Breast epithelium (tissue), 3 donors: Measurements from ENCODE around the gene RNF187.

Experiments
- POLR2A ChIP-seq: fragments of 450-650 bp; IDR thresholded peaks from one replicate; pipeline ENCODE4 v1.6.1; 2016; ENCODE audit warnings: antibody characterized with exemption, mild to moderate bottlenecking, moderate library complexity
- POLR2AphosphoS5 ChIP-seq, 3 donors: sonication (generic); formaldehyde crosslinking; IDR thresholded peaks; one replicate each; pipeline ENCODE4 v1.6.1; 2017; ENCODE audit warnings: antibody characterized with exemption in 3 of 3
- TF ChIP-seq, protein P1 (sequence below), 3 donors: fragments of 450-650 bp; IDR thresholded peaks; one replicate each; pipeline ENCODE4 v1.5.1; 2016 to 2017; ENCODE audit warnings: antibody characterized with exemption in 3 of 3, mild to moderate bottlenecking in 3 of 3, moderate library complexity in 3 of 3

DNA sequence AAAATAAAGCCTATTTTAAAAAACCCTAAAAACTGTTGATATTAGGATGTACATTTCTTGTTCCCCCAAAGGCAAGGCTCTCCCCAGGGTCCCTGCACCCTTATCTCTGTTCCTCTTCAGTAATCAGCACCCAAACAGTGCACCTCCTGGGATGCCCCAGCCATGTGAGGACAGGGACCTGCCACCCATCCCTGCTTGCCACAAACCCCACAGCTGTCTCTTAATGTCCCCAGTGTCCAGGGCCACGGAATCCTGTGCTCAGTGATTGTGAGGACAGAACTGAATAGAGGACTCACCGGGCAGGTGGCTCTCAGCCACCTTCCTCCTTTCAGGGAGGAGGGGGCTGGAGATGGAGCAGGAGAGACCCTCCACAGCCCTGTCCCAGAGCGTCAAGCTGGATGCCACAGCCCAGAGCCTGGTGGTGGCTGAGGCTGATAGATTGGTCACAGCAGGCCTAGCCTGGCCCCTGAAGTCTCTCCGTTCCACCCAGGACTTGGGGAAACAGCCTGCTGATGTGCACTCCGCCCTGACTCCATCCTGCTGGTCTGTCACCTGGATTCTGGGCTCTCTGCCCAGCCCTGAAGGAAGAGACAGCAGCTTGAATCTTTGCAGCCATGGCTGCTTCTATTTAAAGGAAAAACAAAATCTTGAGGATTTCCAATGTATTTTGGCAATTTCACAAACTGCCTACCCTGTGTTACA lies 23.1 kb downstream of the RNF187 start:
- TF ChIP-seq, protein P1, sequence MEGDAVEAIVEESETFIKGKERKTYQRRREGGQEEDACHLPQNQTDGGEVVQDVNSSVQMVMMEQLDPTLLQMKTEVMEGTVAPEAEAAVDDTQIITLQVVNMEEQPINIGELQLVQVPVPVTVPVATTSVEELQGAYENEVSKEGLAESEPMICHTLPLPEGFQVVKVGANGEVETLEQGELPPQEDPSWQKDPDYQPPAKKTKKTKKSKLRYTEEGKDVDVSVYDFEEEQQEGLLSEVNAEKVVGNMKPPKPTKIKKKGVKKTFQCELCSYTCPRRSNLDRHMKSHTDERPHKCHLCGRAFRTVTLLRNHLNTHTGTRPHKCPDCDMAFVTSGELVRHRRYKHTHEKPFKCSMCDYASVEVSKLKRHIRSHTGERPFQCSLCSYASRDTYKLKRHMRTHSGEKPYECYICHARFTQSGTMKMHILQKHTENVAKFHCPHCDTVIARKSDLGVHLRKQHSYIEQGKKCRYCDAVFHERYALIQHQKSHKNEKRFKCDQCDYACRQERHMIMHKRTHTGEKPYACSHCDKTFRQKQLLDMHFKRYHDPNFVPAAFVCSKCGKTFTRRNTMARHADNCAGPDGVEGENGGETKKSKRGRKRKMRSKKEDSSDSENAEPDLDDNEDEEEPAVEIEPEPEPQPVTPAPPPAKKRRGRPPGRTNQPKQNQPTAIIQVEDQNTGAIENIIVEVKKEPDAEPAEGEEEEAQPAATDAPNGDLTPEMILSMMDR (IDR thresholded peaks at IDR 0.05) = no peak
- TF ChIP-seq POLR2A (no peak), POLR2AphosphoS5 (IDR thresholded peaks at IDR 0.05) (no peak)
